HepG2 (cell line): Measurements from ENCODE around the gene EIF1AD. TPM values are rescaled to one million over a fixed set of nuclear protein-coding genes. Genes with fewer than 3 reads are reported as not detected.

ENCODE experiments used
- CAMTA2 ChIP-seq: sonication (generic); formaldehyde crosslinking; IDR thresholded peaks from 2 replicates; pipeline ENCODE4 v1.4.0; 2020; ENCODE audit warnings: mild to moderate bottlenecking, missing genetic modification reagents, borderline replicate concordance
- CHCHD3 ChIP-seq: sonication (generic); formaldehyde crosslinking; IDR thresholded peaks from 2 replicates; pipeline ENCODE4 v1.8.0; 2022; ENCODE audit warnings: mild to moderate bottlenecking, missing genetic modification reagents, moderate library complexity
- CREBL2 ChIP-seq: sonication (generic); formaldehyde crosslinking; IDR thresholded peaks from 2 replicates; pipeline ENCODE4 v1.8.1; 2023; ENCODE audit warnings: missing genetic modification reagents, mild to moderate bottlenecking, borderline replicate concordance
- FOXK1 ChIP-seq: sonication (generic); formaldehyde crosslinking; IDR thresholded peaks from 2 replicates; pipeline ENCODE4 v1.4.0; 2020; ENCODE audit warnings: low read depth, missing genetic modification reagents, borderline replicate concordance
- NFE2 ChIP-seq: sonication (generic); formaldehyde crosslinking; IDR thresholded peaks from 2 replicates; pipeline ENCODE4 v1.4.0; 2020; ENCODE audit warnings: missing genetic modification reagents
- RNF219 ChIP-seq: sonication (generic); formaldehyde crosslinking; IDR thresholded peaks from 2 replicates; pipeline ENCODE4 v1.5.0; 2020; ENCODE audit warnings: mild to moderate bottlenecking, missing genetic modification reagents
- THAP7 ChIP-seq: sonication (generic); formaldehyde crosslinking; IDR thresholded peaks from 2 replicates; pipeline ENCODE4 v1.8.1; 2023; ENCODE audit warnings: mild to moderate bottlenecking, missing genetic modification reagents
- THAP9 ChIP-seq: sonication (generic); formaldehyde crosslinking; IDR thresholded peaks from 2 replicates; pipeline ENCODE4; 2020; ENCODE audit warnings: missing genetic modification reagents, mild to moderate bottlenecking, borderline replicate concordance
- ZC3H4 ChIP-seq: sonication (generic); formaldehyde crosslinking; IDR thresholded peaks from 2 replicates; pipeline ENCODE4 v1.4.0; 2020; ENCODE audit warnings: missing genetic modification reagents, borderline replicate concordance
- ZFP91 ChIP-seq: sonication (generic); formaldehyde crosslinking; IDR thresholded peaks from 2 replicates; pipeline ENCODE4 v1.9.0; 2022; ENCODE audit warnings: missing genetic modification reagents, mild to moderate bottlenecking, borderline replicate concordance
- ZNF232 ChIP-seq: sonication (generic); formaldehyde crosslinking; IDR thresholded peaks from 2 replicates; pipeline ENCODE4 v1.4.0; 2020; ENCODE audit warnings: missing genetic modification reagents, borderline replicate concordance
- ZNF276 ChIP-seq: sonication (generic); formaldehyde crosslinking; IDR thresholded peaks from 2 replicates; pipeline ENCODE4 v1.4.0; 2020; ENCODE audit warnings: mild to moderate bottlenecking, low read depth, missing genetic modification reagents
- ZNF3 ChIP-seq: IDR thresholded peaks from 2 replicates; pipeline ENCODE4 v1.7.0; 2017; ENCODE audit warnings: inconsistent platforms
- ZNF30 ChIP-seq: sonication (generic); formaldehyde crosslinking; IDR thresholded peaks from 2 replicates; pipeline ENCODE4 v1.5.0; 2020; ENCODE audit warnings: mild to moderate bottlenecking, missing genetic modification reagents
- ZNF333 ChIP-seq: sonication (generic); formaldehyde crosslinking; IDR thresholded peaks from 2 replicates; pipeline ENCODE4 v1.4.0; 2020; ENCODE audit warnings: mild to moderate bottlenecking, missing genetic modification reagents, borderline replicate concordance
- ZNF350 ChIP-seq: sonication (generic); formaldehyde crosslinking; IDR thresholded peaks from 2 replicates; pipeline ENCODE4 v1.4.0; 2020; ENCODE audit warnings: mild to moderate bottlenecking, low read depth, missing genetic modification reagents, borderline replicate concordance
- ZNF550 ChIP-seq: sonication (generic); formaldehyde crosslinking; IDR thresholded peaks from 2 replicates; pipeline ENCODE4 v1.4.0; 2020; ENCODE audit warnings: mild to moderate bottlenecking, missing genetic modification reagents, borderline replicate concordance
- polyA plus RNA-seq, 8 experiments: library from polyadenylated mRNA; depleted of rRNA in 3 of 8; stranded (reverse) in 7 of 8; unstranded in 1 of 8; fragments of >200 nt; fragmentation: Illumina TruSeq in 4 of 8; extraction: Trizol in 4 of 8; gene quantifications; 2 replicates each; pipeline versions ENCODE4 v1.2.1 to v1.2.3, GENCODE V29; 2011 to 2016; ENCODE audit warnings: low read depth in 4 of 8, missing spikeins in 1 of 8, mixed read lengths in 1 of 8; ENCODE audit not compliant: insufficient read depth in 1 of 8
- total RNA-seq, 5 experiments: library from RNA; depleted of rRNA; stranded (reverse); fragments of >200 nt; fragmentation: Illumina TruSeq; extraction: Trizol; gene quantifications; 2 replicates each; pipeline ENCODE4 v1.2.3, GENCODE V29; 2016; ENCODE audit warnings: low read depth in 1 of 5

Gene EIF1AD
- total and polyA plus RNA-seq, 2 of the 13 experiments (the other 11 are each of a cell fraction or from before 2014, with no cell fraction given): 18.2 to 30.8 TPM

GRCh38 chr11:66001942-66002647, at the start of gene EIF1AD, which contains the start of gene BANF1 (continued):
- TF ChIP-seq ZFP91 (CRISPR knock-in tag) (peak; percentile 98), ZC3H4 (CRISPR knock-in tag) (no peak), ZNF3 (CRISPR knock-in tag) (0 out of 2 replicates have a peak, but pooled peaks have one; percentile 69), THAP7 (CRISPR knock-in tag) (peak; percentile 91; the same call in 1 of the 2 replicates), CREBL2 (CRISPR knock-in tag) (peak; percentile 48; the same call in 1 of the 2 replicates), RNF219 (CRISPR knock-in tag) (no peak), FOXK1 (CRISPR knock-in tag) (peak; percentile 87; the same call in 1 of the 2 replicates), CAMTA2 (CRISPR knock-in tag) (0 out of 2 replicates have a peak, but pooled peaks have one; percentile 75), ZNF232 (CRISPR knock-in tag) (0 out of 2 replicates have a peak, but pooled peaks have one; percentile 31), THAP9 (CRISPR knock-in tag) (peak; percentile 89; the same call in 1 of the 2 replicates), ZNF350 (CRISPR knock-in tag) (peak; percentile 94; the same call in 1 of the 2 replicates), NFE2 (CRISPR knock-in tag) (no peak), ZNF333 (CRISPR knock-in tag) (peak; percentile 82; the same call in 1 of the 2 replicates), ZNF276 (CRISPR knock-in tag) (0 out of 2 replicates have a peak, but pooled peaks have one; percentile 81), ZNF30 (CRISPR knock-in tag) (peak; percentile 63; the same call in 1 of the 2 replicates), ZNF550 (CRISPR knock-in tag) (peak; percentile 94), CHCHD3 (no peak)
